Vagina (tissue), 2 donors: Measurements from ENCODE around the gene RNFT1. TPM values are rescaled to one million over a fixed set of nuclear protein-coding genes. Genes with fewer than 3 reads are reported as not detected.
"Not testable (repeated sequence)": the region's sequence is repeated elsewhere in the genome, so short reads cannot be mapped to it uniquely, and the experiment has no call there.

Experiments used
- DNase-seq, 2 donors: peaks; one replicate each; pipeline ENCODE4 v3.0.0-alpha.2; 2017; ENCODE audit errors: extremely low spot score in 2 of 2
- H3K27ac ChIP-seq: fragments of 200-600 bp; sonication (generic); one replicate; pipeline ENCODE4 v1.5.1; 2019
- H3K27me3 ChIP-seq: fragments of 200-600 bp; sonication (generic); one replicate; pipeline ENCODE4 v1.5.1; 2019
- H3K36me3 ChIP-seq, 2 donors: fragments of 200-600 bp; sonication (generic); one replicate each; pipeline ENCODE4 v1.5.1; 2017 to 2019
- H3K4me1 ChIP-seq: fragments of 200-600 bp; sonication (generic); one replicate; pipeline ENCODE4 v1.5.1; 2019
- H3K4me3 ChIP-seq, 2 donors: fragments of 200-600 bp; sonication (generic); 1 replicate in 1 of 2; 2 replicates in 1 of 2; pipeline ENCODE4 v1.5.1; 2016 to 2019
- H3K9me3 ChIP-seq: fragments of 200-600 bp; sonication (generic); one replicate; pipeline ENCODE4 v1.5.1; 2019
- POLR2A ChIP-seq, 2 donors: fragments of 450-650 bp; IDR thresholded peaks; one replicate each; pipeline ENCODE4 v1.6.1; 2017; ENCODE audit warnings: antibody characterized with exemption in 2 of 2, mild to moderate bottlenecking in 2 of 2, moderate library complexity in 2 of 2
- POLR2AphosphoS5 ChIP-seq, 2 donors: sonication (generic); formaldehyde crosslinking; IDR thresholded peaks; one replicate each; pipeline ENCODE4 v1.9.0; 2017; ENCODE audit warnings: antibody characterized with exemption in 2 of 2, mild to moderate bottlenecking in 2 of 2, low read depth in 1 of 2; ENCODE audit not compliant: insufficient read depth in 1 of 2
- intact Hi-C: fragments of 100-400 bp; cut with DNase I; formaldehyde crosslinking; loops from one replicate; pipeline ENCODE4 v1.15.1; 2023
- total RNA-seq: library from RNA; depleted of rRNA; stranded (reverse); fragments of >200 nt; gene quantifications from one replicate; pipeline ENCODE4 v1.2.3, GENCODE V29; 2016
- TF ChIP-seq, protein P1 (sequence below), 3 experiments: fragments of 450-650 bp in 2 of 3; fragments of 200-600 bp in 1 of 3; sonication (generic) in 1 of 3; IDR thresholded peaks; one replicate each; pipeline ENCODE4 v1.5.1; 2017 to 2019; ENCODE audit warnings: antibody characterized with exemption in 3 of 3, mild to moderate bottlenecking in 2 of 3, moderate library complexity in 2 of 3

RNFT1 gene
- total RNA-seq, 1 donor from 2014 or later: 13.0 TPM

- TF ChIP-seq, protein P1, sequence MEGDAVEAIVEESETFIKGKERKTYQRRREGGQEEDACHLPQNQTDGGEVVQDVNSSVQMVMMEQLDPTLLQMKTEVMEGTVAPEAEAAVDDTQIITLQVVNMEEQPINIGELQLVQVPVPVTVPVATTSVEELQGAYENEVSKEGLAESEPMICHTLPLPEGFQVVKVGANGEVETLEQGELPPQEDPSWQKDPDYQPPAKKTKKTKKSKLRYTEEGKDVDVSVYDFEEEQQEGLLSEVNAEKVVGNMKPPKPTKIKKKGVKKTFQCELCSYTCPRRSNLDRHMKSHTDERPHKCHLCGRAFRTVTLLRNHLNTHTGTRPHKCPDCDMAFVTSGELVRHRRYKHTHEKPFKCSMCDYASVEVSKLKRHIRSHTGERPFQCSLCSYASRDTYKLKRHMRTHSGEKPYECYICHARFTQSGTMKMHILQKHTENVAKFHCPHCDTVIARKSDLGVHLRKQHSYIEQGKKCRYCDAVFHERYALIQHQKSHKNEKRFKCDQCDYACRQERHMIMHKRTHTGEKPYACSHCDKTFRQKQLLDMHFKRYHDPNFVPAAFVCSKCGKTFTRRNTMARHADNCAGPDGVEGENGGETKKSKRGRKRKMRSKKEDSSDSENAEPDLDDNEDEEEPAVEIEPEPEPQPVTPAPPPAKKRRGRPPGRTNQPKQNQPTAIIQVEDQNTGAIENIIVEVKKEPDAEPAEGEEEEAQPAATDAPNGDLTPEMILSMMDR (IDR thresholded peaks at IDR 0.05): no peak
- TF ChIP-seq POLR2AphosphoS5 (IDR thresholded peaks at IDR 0.05; ENCODE audit: insufficient read depth in 1 of 2, low read depth in 1 of 2) (no peak), POLR2A (IDR thresholded peaks at IDR 0.05) (no peak)
- intact Hi-C loops: no loop called here
- Histone ChIP-seq H3K4me3 (no peak overlapping the region), H3K27ac (no peak overlapping the region), H3K4me1 (no peaks in the 10 kb centered on the region), H3K36me3 (peaks cover 0 to 44% of the 10 kb centered on the region in 2 donors), H3K9me3 (no peaks in the 10 kb centered on the region), H3K27me3 (no peaks in the 10 kb centered on the region)
- DNase-seq: no peak
Measured at GRCh38 chr17:59950049-59950448, 14.5 kb downstream of the RNFT1 start.

DNA sequence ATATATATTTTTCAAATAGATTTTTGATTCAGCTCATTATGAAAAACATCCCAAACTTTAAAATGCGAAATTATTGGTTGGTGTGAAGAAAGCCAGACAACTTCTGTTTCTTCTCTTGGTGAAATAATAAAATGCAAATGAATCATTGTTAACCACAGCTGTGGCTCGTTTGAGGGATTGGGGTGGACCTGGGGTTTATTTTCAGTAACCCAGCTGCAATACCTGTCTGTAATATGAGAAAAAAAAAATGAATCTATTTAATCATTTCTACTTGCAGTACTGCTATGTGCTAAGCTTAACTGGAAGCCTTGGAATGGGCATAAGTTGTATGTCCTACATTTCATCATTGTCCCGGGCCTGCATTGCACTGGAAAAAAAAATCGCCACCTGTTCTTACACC is 17.2 kb downstream of the RNFT1 start:
- H3K27me3 ChIP-seq, H3K4me1 ChIP-seq, intact Hi-C loops, H3K27ac ChIP-seq, H3K4me3 ChIP-seq, DNase-seq, H3K9me3 ChIP-seq: not testable (repeated sequence)
- H3K36me3 ChIP-seq: peaks cover 0 to 42% of the 10 kb centered on the region in 2 donors

- intact Hi-C loops, H3K27me3 ChIP-seq, H3K4me3 ChIP-seq, H3K4me1 ChIP-seq, DNase-seq, H3K9me3 ChIP-seq, H3K27ac ChIP-seq: not testable (repeated sequence)
- H3K36me3 ChIP-seq: peaks cover 0 to 50% of the 10 kb centered on the region in 2 donors
Measured at GRCh38 chr17:59946433-59946832, 18.1 kb downstream of the RNFT1 start.

DNA sequence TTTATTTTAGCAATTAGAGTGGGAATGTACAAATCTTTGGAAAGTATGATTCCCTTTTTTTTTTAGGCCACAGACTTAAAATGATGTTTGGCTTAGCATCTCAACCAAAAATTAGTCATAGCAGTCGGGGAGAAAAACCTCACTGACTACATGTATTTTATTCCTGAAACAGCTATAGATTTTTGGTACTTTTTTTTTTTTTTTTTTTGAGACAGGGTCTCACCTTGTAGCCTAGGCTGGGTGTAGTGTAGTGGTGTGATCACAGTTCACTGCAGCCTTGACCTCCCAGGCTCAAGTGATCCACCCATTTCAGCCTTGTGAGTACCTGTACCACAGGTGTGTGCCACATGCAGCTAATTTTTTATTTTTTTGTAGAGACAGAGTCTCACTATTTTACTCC is 23.4 kb downstream of the RNFT1 start:
- H3K9me3 ChIP-seq: no peaks in the 10 kb centered on the region
- no peak overlapping the region for H3K27ac ChIP-seq
- intact Hi-C loops: no loop called here
- no peaks in the 10 kb centered on the region for H3K4me1 ChIP-seq
- H3K27me3 ChIP-seq: no peaks in the 10 kb centered on the region
- no peak overlapping the region for H3K4me3 ChIP-seq
- TF ChIP-seq POLR2A (IDR thresholded peaks at IDR 0.05): no peak
- TF ChIP-seq, protein P1 (IDR thresholded peaks at IDR 0.05): no peak
- no peak for TF ChIP-seq POLR2AphosphoS5 (IDR thresholded peaks at IDR 0.05; ENCODE audit: insufficient read depth in 1 of 2, low read depth in 1 of 2)
- no peak for DNase-seq
- peaks cover 6 to 46% of the 10 kb centered on the region in 2 donors for H3K36me3 ChIP-seq

- H3K4me3 ChIP-seq, H3K4me1 ChIP-seq, H3K27ac ChIP-seq, H3K9me3 ChIP-seq, DNase-seq, H3K27me3 ChIP-seq, intact Hi-C loops: not testable (repeated sequence)
- H3K36me3 ChIP-seq: peaks cover 6 to 46% of the 10 kb centered on the region in 2 donors
Measured at GRCh38 chr17:59940697-59941096, 23.8 kb downstream of the RNFT1 start.

GRCh38 chr17:59933317-59933716 is 31.2 kb downstream of the RNFT1 start:
- intact Hi-C loops: not testable (repeated sequence)

GRCh38 chr17:59930768-59931167 is 33.8 kb downstream of the RNFT1 start:
- H3K4me3 ChIP-seq, H3K27ac ChIP-seq, H3K9me3 ChIP-seq, intact Hi-C loops, H3K4me1 ChIP-seq, DNase-seq, H3K27me3 ChIP-seq: not testable (repeated sequence)
- peaks cover 4 to 53% of the 10 kb centered on the region in 2 donors for H3K36me3 ChIP-seq

More at GRCh38 chr17:59933317-59933716, 31.2 kb downstream of the RNFT1 start:
- not testable (repeated sequence) for H3K27me3 ChIP-seq, H3K9me3 ChIP-seq, DNase-seq, H3K27ac ChIP-seq, H3K4me1 ChIP-seq, H3K4me3 ChIP-seq
- H3K36me3 ChIP-seq: peaks cover 10 to 51% of the 10 kb centered on the region in 2 donors

- H3K27me3 ChIP-seq, H3K9me3 ChIP-seq, H3K27ac ChIP-seq, H3K4me1 ChIP-seq, H3K4me3 ChIP-seq, intact Hi-C loops, DNase-seq: not testable (repeated sequence)
- H3K36me3 ChIP-seq: peaks cover 4 to 47% of the 10 kb centered on the region in 2 donors
Measured at GRCh38 chr17:59930121-59930520, 34.4 kb downstream of the RNFT1 start.

GRCh38 chr17:59920637-59921036 is 43.9 kb downstream of the RNFT1 start:
- H3K9me3 ChIP-seq, intact Hi-C loops, H3K4me1 ChIP-seq, H3K27ac ChIP-seq, DNase-seq, H3K27me3 ChIP-seq, H3K4me3 ChIP-seq: not testable (repeated sequence)
- peaks cover 0 to 43% of the 10 kb centered on the region in 2 donors for H3K36me3 ChIP-seq
